ENCODE data around the gene COA5. TPM values are rescaled to one million over a fixed set of nuclear protein-coding genes. Genes with fewer than 3 reads are reported as not detected.

Gene COA5
- total and polyA plus RNA-seq, 9 donors = 27.2 to 42.5 (median 32.1) TPM

GRCh38 chr2:98606431-98606830 is 1.9 kb downstream of the COA5 start:
- Histone ChIP-seq H3K36me3 (no peaks in the 10 kb centered on the region), H3K4me3 (no peak overlapping the region), H3K4me1 (ENCODE audit: insufficient read depth) (peaks cover 18% of the 10 kb centered on the region), H3K27me3 (no peaks in the 10 kb centered on the region), H3K27ac (no peak overlapping the region), H3K9me3 (no peaks in the 10 kb centered on the region)
- WGBS, 3 donors = 75 to 88% (median 75%) methylated on average over 7 of the region's 7 CpGs
- no peak for DNase-seq
- intact Hi-C loops (cut with DNase I) = loop anchor here in 1 of 4 donors (10.0 kb wide), 1 partner anchor 152 kb away; no protein-coding TSS in a partner anchor
- TF ChIP-seq EP300 (IDR thresholded peaks at IDR 0.05) = no peak
- no peak for TF ChIP-seq CTCF (IDR thresholded peaks at IDR 0.05)

- no peaks in the 10 kb centered on the region for H3K36me3 ChIP-seq
- intact Hi-C loops (cut with DNase I) = loop anchor here in 1 of 4 donors (10.0 kb wide), 1 partner anchor 150 kb away; no protein-coding TSS in a partner anchor
Measured at GRCh38 chr2:98605076-98605475, 3.2 kb downstream of the COA5 start.

GRCh38 chr2:98604547-98604946 is 3.8 kb downstream of the COA5 start:
- 82 to 88% (median 87%) methylated on average over 2 of the region's 2 CpGs for WGBS, 3 donors
- Histone ChIP-seq H3K27ac (no peak overlapping the region), H3K4me1 (ENCODE audit: insufficient read depth) (peaks cover 15% of the 10 kb centered on the region), H3K4me3 (no peak overlapping the region), H3K36me3 (no peaks in the 10 kb centered on the region), H3K27me3 (no peaks in the 10 kb centered on the region), H3K9me3 (no peaks in the 10 kb centered on the region)
- intact Hi-C loops (cut with DNase I) = loop anchor here in 1 of 4 donors (10.0 kb wide), 1 partner anchor 150 kb away; no protein-coding TSS in a partner anchor
- TF ChIP-seq EP300 (IDR thresholded peaks at IDR 0.05) (no peak), CTCF (IDR thresholded peaks at IDR 0.05) (no peak), POLR2A (IDR thresholded peaks at IDR 0.05) (no peak)
- no peak for DNase-seq

More at GRCh38 chr2:98605076-98605475, 3.2 kb downstream of the COA5 start:
- no peaks in the 10 kb centered on the region for H3K9me3 ChIP-seq
- TF ChIP-seq EP300 (IDR thresholded peaks at IDR 0.05) (no peak), CTCF (IDR thresholded peaks at IDR 0.05) (no peak), POLR2A (IDR thresholded peaks at IDR 0.05) (no peak)
- no peak for DNase-seq
- H3K27ac ChIP-seq = no peak overlapping the region
- H3K4me3 ChIP-seq = no peak overlapping the region
- peaks cover 18% of the 10 kb centered on the region for H3K4me1 ChIP-seq (ENCODE audit: insufficient read depth)
- 68 to 74% (median 70%) methylated on average over 3 of the region's 3 CpGs for WGBS, 3 donors
- H3K27me3 ChIP-seq = no peaks in the 10 kb centered on the region

- Histone ChIP-seq H3K36me3 (no peaks in the 10 kb centered on the region), H3K4me1 (ENCODE audit: insufficient read depth) (peaks cover 3% of the 10 kb centered on the region), H3K27ac (no peak overlapping the region), H3K4me3 (no peak overlapping the region), H3K9me3 (no peaks in the 10 kb centered on the region), H3K27me3 (no peaks in the 10 kb centered on the region)
- intact Hi-C loops (cut with DNase I) = loop anchor here in 1 of 4 donors (10.0 kb wide), 1 partner anchor 147 kb away; no protein-coding TSS in a partner anchor
- DNase-seq = no peak
- 58 to 69% (median 59%) methylated on average over 3 of the region's 3 CpGs for WGBS, 3 donors
- TF ChIP-seq EP300 (IDR thresholded peaks at IDR 0.05) = no peak
- no peak for TF ChIP-seq POLR2A (IDR thresholded peaks at IDR 0.05)
- no peak for TF ChIP-seq CTCF (IDR thresholded peaks at IDR 0.05)
Measured at GRCh38 chr2:98601532-98602132, 6.7 kb downstream of the COA5 start.
